Natural killer cell (primary cell): Measurements from ENCODE around the gene FRAS1. TPM values are rescaled to one million over a fixed set of nuclear protein-coding genes. Genes with fewer than 3 reads are reported as not detected.
"Not testable (repeated sequence)": the region's sequence is repeated elsewhere in the genome, so short reads cannot be mapped to it uniquely, and the experiment has no call there.

ENCODE experiments used
- ATAC-seq, 3 donors: fragments of 150-1000 bp in 2 of 3; fragments of 200-7000 bp in 1 of 3; cut with Tn5 transposase; 1 replicate in 1 of 3; 2 replicates in 2 of 3; pipeline ENCODE4 v1.10.0; 2021; ENCODE audit warnings: mild to moderate bottlenecking in 2 of 3, moderate library complexity in 2 of 3
- DNase-seq, 2 donors: peaks; one replicate each; pipeline versions ENCODE4 v3.0.0 to v3.0.0-alpha.2; 2013 to 2021; ENCODE audit warnings: mixed read lengths in 1 of 2
- H3K27ac ChIP-seq: one replicate; pipeline ENCODE4 v1.5.1; 2013; ENCODE audit warnings: mild to moderate bottlenecking, low read length
- H3K27me3 ChIP-seq: one replicate; pipeline ENCODE4 v1.6.1; 2013; ENCODE audit warnings: low read length; ENCODE audit not compliant: control insufficient read depth, insufficient read depth
- H3K36me3 ChIP-seq: one replicate; pipeline ENCODE4 v1.6.1; 2013; ENCODE audit warnings: low read length; ENCODE audit not compliant: control insufficient read depth, insufficient read depth
- H3K4me1 ChIP-seq: one replicate; pipeline ENCODE4 v1.6.1; 2013; ENCODE audit warnings: low read length; ENCODE audit not compliant: control insufficient read depth, insufficient read depth
- H3K4me3 ChIP-seq: one replicate; pipeline ENCODE4 v1.5.1; 2013; ENCODE audit warnings: low read length
- H3K9me3 ChIP-seq: one replicate; pipeline ENCODE4 v1.6.1; 2013; ENCODE audit warnings: low read length; ENCODE audit not compliant: control insufficient read depth, insufficient read depth
- H3K27ac Mint-ChIP-seq, 2 donors: one replicate each; pipeline ENCODE4 v1.8.0; 2022; ENCODE audit warnings: mild to moderate bottlenecking in 2 of 2, mixed read lengths in 2 of 2, moderate library complexity in 1 of 2
- H3K27me3 Mint-ChIP-seq, 2 donors: one replicate each; pipeline ENCODE4 v1.8.0; 2022; ENCODE audit warnings: low read depth in 2 of 2, mixed read lengths in 2 of 2
- H3K36me3 Mint-ChIP-seq: one replicate; pipeline ENCODE4 v1.8.0; 2022; ENCODE audit warnings: mixed read lengths
- H3K4me1 Mint-ChIP-seq, 2 donors: one replicate each; pipeline ENCODE4 v1.8.0; 2022; ENCODE audit warnings: mixed read lengths in 2 of 2
- H3K4me3 Mint-ChIP-seq: one replicate; pipeline ENCODE4 v1.8.0; 2022; ENCODE audit warnings: mild to moderate bottlenecking, moderate library complexity, mixed read lengths
- H3K9me3 Mint-ChIP-seq, 2 donors: one replicate each; pipeline ENCODE4 v1.8.0; 2022; ENCODE audit warnings: mixed read lengths in 2 of 2
- WGBS: methylation state at CpG from one replicate; pipeline ENCODE4 v1.1.7; 2013; ENCODE audit warnings: missing lambda C conversion rate; ENCODE audit not compliant: insufficient coverage; 5-methylcytosine and 5-hydroxymethylcytosine counted together
- intact Hi-C: fragments of 100-400 bp; cut with micrococcal nuclease; formaldehyde crosslinking; loops from one replicate; pipeline ENCODE4 v1.14.2; 2022
- total RNA-seq, 4 donors: library from RNA; stranded (reverse); fragments of 120-200 nt in 1 of 4; gene quantifications; one replicate each; pipeline versions ENCODE4 v1.2.3 to v1.2.4, GENCODE V29; 2013 to 2022
- TF ChIP-seq, protein P1 (sequence below): fragments of 200-600 bp; IDR thresholded peaks from one replicate; pipeline ENCODE4 v1.8.0; 2022; ENCODE audit warnings: antibody characterized with exemption

Gene FRAS1
- total RNA-seq, 3 donors from 2014 or later (not counting 1 experiment from before 2014, with no cell fraction given) = 0.15 to 0.31 TPM; not detected in 1

DNA sequence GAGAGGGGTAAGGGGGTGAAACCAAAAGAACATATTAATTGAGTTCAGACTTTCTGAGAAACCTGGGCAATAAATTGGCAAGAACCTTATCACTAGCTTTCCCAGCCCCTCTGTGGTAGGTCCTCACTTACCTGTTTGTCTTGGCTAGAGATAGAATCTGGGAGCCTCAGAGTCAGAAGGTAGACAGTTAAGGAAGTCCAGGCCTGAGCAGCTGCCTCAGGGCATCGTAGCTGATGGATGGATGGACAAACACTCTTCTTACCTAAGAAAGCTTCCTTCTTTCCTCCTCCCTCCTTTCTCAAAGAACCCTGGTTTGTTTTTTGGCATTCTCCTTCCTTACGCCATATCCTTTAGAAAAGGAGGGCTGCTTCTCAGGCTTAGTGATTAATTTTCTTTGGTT lies 24.4 kb downstream of the FRAS1 start:
- no peak overlapping the region for H3K4me3 ChIP-seq
- no peaks in the 10 kb centered on the region for H3K36me3 ChIP-seq
- Mint-ChIP-seq H3K4me1 (no peaks in the 10 kb centered on the region), H3K4me3 (no peak overlapping the region), H3K27me3 (peaks cover 13 to 28% of the 10 kb centered on the region in 2 donors), H3K9me3 (no peaks in the 10 kb centered on the region), H3K36me3 (no peaks in the 10 kb centered on the region), H3K27ac (no peak overlapping the region)
- no peak for ATAC-seq
- H3K27ac ChIP-seq = no peak overlapping the region
- TF ChIP-seq, protein P1, sequence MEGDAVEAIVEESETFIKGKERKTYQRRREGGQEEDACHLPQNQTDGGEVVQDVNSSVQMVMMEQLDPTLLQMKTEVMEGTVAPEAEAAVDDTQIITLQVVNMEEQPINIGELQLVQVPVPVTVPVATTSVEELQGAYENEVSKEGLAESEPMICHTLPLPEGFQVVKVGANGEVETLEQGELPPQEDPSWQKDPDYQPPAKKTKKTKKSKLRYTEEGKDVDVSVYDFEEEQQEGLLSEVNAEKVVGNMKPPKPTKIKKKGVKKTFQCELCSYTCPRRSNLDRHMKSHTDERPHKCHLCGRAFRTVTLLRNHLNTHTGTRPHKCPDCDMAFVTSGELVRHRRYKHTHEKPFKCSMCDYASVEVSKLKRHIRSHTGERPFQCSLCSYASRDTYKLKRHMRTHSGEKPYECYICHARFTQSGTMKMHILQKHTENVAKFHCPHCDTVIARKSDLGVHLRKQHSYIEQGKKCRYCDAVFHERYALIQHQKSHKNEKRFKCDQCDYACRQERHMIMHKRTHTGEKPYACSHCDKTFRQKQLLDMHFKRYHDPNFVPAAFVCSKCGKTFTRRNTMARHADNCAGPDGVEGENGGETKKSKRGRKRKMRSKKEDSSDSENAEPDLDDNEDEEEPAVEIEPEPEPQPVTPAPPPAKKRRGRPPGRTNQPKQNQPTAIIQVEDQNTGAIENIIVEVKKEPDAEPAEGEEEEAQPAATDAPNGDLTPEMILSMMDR = no peak
- intact Hi-C loops = no loop called here
- DNase-seq = no peak
- H3K4me1 ChIP-seq = no peaks in the 10 kb centered on the region
- H3K27me3 ChIP-seq = peaks cover 4% of the 10 kb centered on the region
- 100% methylated on average over 1 of the region's 2 CpGs for WGBS
- no peaks in the 10 kb centered on the region for H3K9me3 ChIP-seq

DNA sequence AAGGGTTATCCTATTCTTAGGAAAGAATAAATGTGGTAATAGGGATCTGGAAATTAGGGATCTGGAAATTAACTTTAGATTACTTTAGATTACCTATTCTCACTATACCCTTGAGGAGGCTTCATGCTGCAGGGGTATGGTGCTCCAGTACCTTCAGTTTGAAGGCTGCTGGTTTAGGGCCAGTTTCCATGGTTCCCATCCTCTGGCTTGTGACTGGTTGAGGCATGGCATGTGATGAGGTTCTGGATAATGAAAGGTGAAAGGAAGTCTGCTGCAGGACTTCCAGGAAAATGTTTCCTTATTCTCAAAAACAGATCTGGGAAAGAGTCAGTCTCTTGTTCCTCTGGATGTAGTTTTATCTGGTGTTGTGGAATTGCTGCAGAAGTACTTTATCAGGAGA lies 25.9 kb downstream of the FRAS1 start:
- ATAC-seq (no peak), DNase-seq (no peak)
- no peak overlapping the region for H3K27ac Mint-ChIP-seq
- intact Hi-C loops = no loop called here
- H3K27me3 ChIP-seq = peaks cover 4% of the 10 kb centered on the region
- H3K9me3 ChIP-seq = no peaks in the 10 kb centered on the region
- H3K4me3 ChIP-seq = no peak overlapping the region
- H3K36me3 ChIP-seq = no peaks in the 10 kb centered on the region
- no peak overlapping the region for H3K4me3 Mint-ChIP-seq
- H3K9me3 Mint-ChIP-seq = no peaks in the 10 kb centered on the region
- no peaks in the 10 kb centered on the region for H3K36me3 Mint-ChIP-seq
- no peaks in the 10 kb centered on the region for H3K4me1 ChIP-seq
- H3K27me3 Mint-ChIP-seq = peaks cover 13 to 28% of the 10 kb centered on the region in 2 donors
- TF ChIP-seq, protein P1 = no peak
- no peak overlapping the region for H3K27ac ChIP-seq
- H3K4me1 Mint-ChIP-seq = no peaks in the 10 kb centered on the region

DNA sequence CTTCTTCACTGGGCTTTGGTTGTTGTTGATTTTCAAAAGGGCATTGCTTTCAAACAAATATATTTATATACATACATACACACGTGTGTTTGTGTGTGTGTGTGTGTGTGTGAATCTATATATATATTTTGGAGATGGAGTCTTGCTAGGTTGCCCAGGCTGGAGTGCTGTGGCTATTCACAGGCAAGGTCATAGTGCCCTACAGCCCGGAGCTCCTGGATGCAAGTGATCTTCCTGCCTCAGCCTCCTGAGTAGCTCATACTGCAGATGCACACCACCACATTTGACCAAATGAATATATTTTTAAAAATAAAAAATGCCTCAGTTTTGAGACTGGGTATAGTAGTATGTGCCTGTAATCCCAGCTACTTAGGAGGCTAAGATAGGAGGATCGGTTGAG lies 34.4 kb downstream of the FRAS1 start:
- Mint-ChIP-seq H3K36me3 (no peaks in the 10 kb centered on the region), H3K27me3 (peaks cover 10 to 25% of the 10 kb centered on the region in 2 donors), H3K4me1 (no peaks in the 10 kb centered on the region), H3K9me3 (no peaks in the 10 kb centered on the region), H3K4me3 (no peak overlapping the region), H3K27ac (no peak overlapping the region)
- Histone ChIP-seq H3K4me1 (no peaks in the 10 kb centered on the region), H3K36me3 (no peaks in the 10 kb centered on the region), H3K4me3 (no peak overlapping the region), H3K27me3 (no peaks in the 10 kb centered on the region), H3K9me3 (no peaks in the 10 kb centered on the region), H3K27ac (no peak overlapping the region)
- intact Hi-C loops = no loop called here
- WGBS = 91% methylated on average over 2 of the region's 3 CpGs
- ATAC-seq (no peak), DNase-seq (no peak)
- TF ChIP-seq, protein P1 = no peak

DNA sequence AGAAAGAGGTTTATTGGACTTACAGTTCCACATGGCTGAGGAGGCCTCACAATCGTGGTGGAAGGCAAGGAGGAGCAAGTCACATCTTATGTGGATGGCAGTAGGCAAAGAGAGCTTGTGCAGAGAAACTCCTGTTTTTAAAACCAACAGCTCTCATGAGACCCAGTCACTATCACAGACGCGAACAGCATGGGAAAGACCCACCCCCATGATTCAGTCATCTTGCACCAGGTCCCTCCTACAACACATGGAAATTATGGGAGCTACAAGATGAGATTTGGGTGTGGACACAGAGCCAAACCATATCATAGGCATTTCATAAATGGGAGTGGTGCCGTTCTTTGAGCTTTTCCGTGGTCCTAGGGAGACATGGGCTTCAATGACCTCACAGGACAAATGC lies 35.2 kb downstream of the FRAS1 start:
- 85% methylated on average over 5 of the region's 5 CpGs for WGBS

More for the DNA sequence above, 35.2 kb downstream of the FRAS1 start:
- H3K4me1 ChIP-seq, H3K36me3 ChIP-seq, H3K9me3 Mint-ChIP-seq, H3K9me3 ChIP-seq, H3K27ac Mint-ChIP-seq, ATAC-seq, H3K4me1 Mint-ChIP-seq, intact Hi-C loops, H3K4me3 Mint-ChIP-seq, DNase-seq, H3K4me3 ChIP-seq, H3K36me3 Mint-ChIP-seq, H3K27ac ChIP-seq, H3K27me3 ChIP-seq: not testable (repeated sequence)
- peaks cover 10 to 25% of the 10 kb centered on the region in 2 donors for H3K27me3 Mint-ChIP-seq
